Immature natural killer cell (primary cell): ENCODE data around the gene FAF2. TPM values are rescaled to one million over a fixed set of nuclear protein-coding genes. Genes with fewer than 3 reads are reported as not detected.

Experiments used
- DNase-seq, 3 donors: peaks; one replicate each; pipeline ENCODE4 v3.0.0; 2022; ENCODE audit warnings: mixed read lengths in 1 of 3
- H3K27ac Mint-ChIP-seq, 6 donors: one replicate each; pipeline ENCODE4 v1.8.0; 2020; ENCODE audit warnings: mixed read lengths in 6 of 6, mild to moderate bottlenecking in 5 of 6, inconsistent platforms in 4 of 6, moderate library complexity in 3 of 6
- H3K27me3 Mint-ChIP-seq, 3 donors: one replicate each; pipeline ENCODE4 v1.8.0; 2020 to 2021; ENCODE audit warnings: low read depth in 3 of 3, mild to moderate bottlenecking in 3 of 3, mixed read lengths in 3 of 3, moderate library complexity in 3 of 3, inconsistent platforms in 1 of 3
- H3K36me3 Mint-ChIP-seq, 3 donors: one replicate each; pipeline ENCODE4 v1.8.0; 2020; ENCODE audit warnings: mixed read lengths in 3 of 3, inconsistent platforms in 2 of 3, mild to moderate bottlenecking in 2 of 3
- H3K4me1 Mint-ChIP-seq, 2 donors: one replicate each; pipeline ENCODE4 v1.8.0; 2020; ENCODE audit warnings: inconsistent platforms in 2 of 2, mild to moderate bottlenecking in 2 of 2, mixed read lengths in 2 of 2, moderate library complexity in 1 of 2
- H3K4me3 Mint-ChIP-seq, 5 donors: one replicate each; pipeline ENCODE4 v1.8.0; 2020; ENCODE audit warnings: mild to moderate bottlenecking in 5 of 5, mixed read lengths in 5 of 5, inconsistent platforms in 3 of 5, moderate library complexity in 3 of 5
- H3K9me3 Mint-ChIP-seq, 6 donors: one replicate each; pipeline ENCODE4 v1.8.0; 2020; ENCODE audit warnings: mild to moderate bottlenecking in 6 of 6, mixed read lengths in 6 of 6, inconsistent platforms in 4 of 6, moderate library complexity in 3 of 6
- polyA plus RNA-seq, 3 donors: library from polyadenylated mRNA; unstranded; fragments of 300-500 nt; fragmentation: Illumina TruSeq; gene quantifications; one replicate each; pipeline ENCODE4 v1.2.3, GENCODE V29; 2021

FAF2 gene
- polyA plus RNA-seq, 3 donors from 2014 or later = 9.0 to 17.6 (median 17.0) TPM

DNA sequence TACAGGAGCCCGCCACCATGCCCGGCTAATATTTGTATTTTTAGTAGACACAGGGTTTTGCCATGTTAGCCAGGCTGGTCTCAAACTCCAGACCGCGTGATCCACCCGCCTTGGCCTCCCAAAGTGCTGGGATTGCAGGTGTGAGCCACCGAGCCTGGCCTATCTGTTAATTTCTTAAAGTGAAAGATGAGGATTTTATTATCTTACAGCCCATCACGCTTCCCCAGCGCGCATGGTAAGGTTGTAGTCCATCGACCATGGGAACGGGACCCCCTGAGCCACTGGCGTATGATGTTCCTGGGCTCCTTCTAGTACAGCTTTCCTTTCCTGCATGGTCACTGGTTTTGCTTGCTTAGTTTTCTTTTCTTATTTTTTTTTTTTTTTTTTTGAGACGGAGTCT lies 109.7 kb downstream of the FAF2 start:
- no peak for DNase-seq
- H3K27ac Mint-ChIP-seq = no peak overlapping the region
- no peak overlapping the region for H3K4me3 Mint-ChIP-seq

More for the DNA sequence above, 109.7 kb downstream of the FAF2 start:
- Mint-ChIP-seq H3K27me3 (peaks cover 4 to 13% (median 6%) of the 10 kb centered on the region in 3 donors), H3K4me1 (peaks cover 8 to 15% of the 10 kb centered on the region in 2 donors), H3K36me3 (no peaks in the 10 kb centered on the region), H3K9me3 (no peaks in the 10 kb centered on the region)

Other genes with a start within 250 kb of the FAF2 start
- 10 to 100 TPM in 1 of 3 donors, 1 to 10 TPM in 2; 2.4 to 13.1 (median 8.7) TPM for gene SIMC1, start 210.0 kb upstream of the FAF2 start, polyA plus RNA-seq
- 10 to 100 TPM; 43.8 to 56.0 (median 50.9) TPM for gene KIAA1191, start 86.6 kb upstream of the FAF2 start, polyA plus RNA-seq
- gene ARL10, start 82.9 kb upstream of the FAF2 start, polyA plus RNA-seq = under 1 TPM; 0.02 to 0.76 (median 0.45) TPM
- gene NOP16, start 59.8 kb upstream of the FAF2 start, polyA plus RNA-seq = 10 to 100 TPM in 2 of 3 donors, 1 to 10 TPM in 1; 5.7 to 34.7 (median 16.6) TPM
- gene HIGD2A, start 59.6 kb upstream of the FAF2 start, polyA plus RNA-seq = 100 to 1,000 TPM; 186 to 218 (median 207) TPM
- 100 to 1,000 TPM in 2 of 3 donors, 10 to 100 TPM in 1; 67.5 to 115 (median 113) TPM for gene CLTB, start 31.8 kb upstream of the FAF2 start, polyA plus RNA-seq
- 1 to 10 TPM; 1.2 to 9.8 (median 2.0) TPM for gene RNF44, start 89.0 kb downstream of the FAF2 start, polyA plus RNA-seq
- not detected for gene CDHR2, start 101.0 kb downstream of the FAF2 start, polyA plus RNA-seq
- gene GPRIN1, start 161.8 kb downstream of the FAF2 start, polyA plus RNA-seq = under 1 TPM; 0.34 to 0.63 (median 0.46) TPM
- under 1 TPM in 1 of 3 donors, not detected in 2; 0.26 TPM for gene SNCB, start 182.1 kb downstream of the FAF2 start, polyA plus RNA-seq
- gene EIF4E1B, start 182.3 kb downstream of the FAF2 start, polyA plus RNA-seq = not detected
- gene TSPAN17, start 199.1 kb downstream of the FAF2 start, polyA plus RNA-seq = 10 to 100 TPM; 45.2 to 53.0 (median 49.4) TPM